ENCODE measurements around the gene ZNF608.

ZNF608 gene

DNA sequence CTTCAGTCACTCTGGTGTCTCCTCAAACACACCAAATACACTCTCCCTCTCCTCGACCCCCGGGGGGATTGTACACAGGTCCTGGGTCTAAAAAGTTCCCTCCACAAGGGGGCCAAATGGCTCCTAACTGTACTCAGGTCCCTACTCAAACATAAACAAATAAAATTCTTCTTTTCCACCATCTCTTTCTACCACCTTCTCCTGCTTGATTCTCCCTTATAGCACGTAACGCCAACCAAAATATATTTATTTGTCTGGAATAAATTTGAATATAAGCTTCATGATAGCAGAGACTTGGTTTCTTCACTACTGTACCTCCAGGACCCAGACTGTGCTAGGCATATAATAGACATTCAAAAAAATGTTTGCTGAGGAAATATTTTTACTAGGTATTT lies 21.4 kb downstream of the ZNF608 start:
- intact Hi-C loops (cut with DNase I; ENCODE audit: low total_unique reads): no loop called here
- TF ChIP-seq, protein P1, sequence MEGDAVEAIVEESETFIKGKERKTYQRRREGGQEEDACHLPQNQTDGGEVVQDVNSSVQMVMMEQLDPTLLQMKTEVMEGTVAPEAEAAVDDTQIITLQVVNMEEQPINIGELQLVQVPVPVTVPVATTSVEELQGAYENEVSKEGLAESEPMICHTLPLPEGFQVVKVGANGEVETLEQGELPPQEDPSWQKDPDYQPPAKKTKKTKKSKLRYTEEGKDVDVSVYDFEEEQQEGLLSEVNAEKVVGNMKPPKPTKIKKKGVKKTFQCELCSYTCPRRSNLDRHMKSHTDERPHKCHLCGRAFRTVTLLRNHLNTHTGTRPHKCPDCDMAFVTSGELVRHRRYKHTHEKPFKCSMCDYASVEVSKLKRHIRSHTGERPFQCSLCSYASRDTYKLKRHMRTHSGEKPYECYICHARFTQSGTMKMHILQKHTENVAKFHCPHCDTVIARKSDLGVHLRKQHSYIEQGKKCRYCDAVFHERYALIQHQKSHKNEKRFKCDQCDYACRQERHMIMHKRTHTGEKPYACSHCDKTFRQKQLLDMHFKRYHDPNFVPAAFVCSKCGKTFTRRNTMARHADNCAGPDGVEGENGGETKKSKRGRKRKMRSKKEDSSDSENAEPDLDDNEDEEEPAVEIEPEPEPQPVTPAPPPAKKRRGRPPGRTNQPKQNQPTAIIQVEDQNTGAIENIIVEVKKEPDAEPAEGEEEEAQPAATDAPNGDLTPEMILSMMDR (IDR thresholded peaks at IDR 0.05): no peak
- Histone ChIP-seq H3K27me3 (no peaks in the 10 kb centered on the region), H3K4me1 (peaks cover 0 to 5% (median 0%) of the 10 kb centered on the region in 4 donors), H3K9me3 (no peaks in the 10 kb centered on the region), H3K27ac (no peak overlapping the region), H3K4me3 (no peak overlapping the region), H3K36me3 (no peaks in the 10 kb centered on the region)
- DNase-seq: no peak

DNA sequence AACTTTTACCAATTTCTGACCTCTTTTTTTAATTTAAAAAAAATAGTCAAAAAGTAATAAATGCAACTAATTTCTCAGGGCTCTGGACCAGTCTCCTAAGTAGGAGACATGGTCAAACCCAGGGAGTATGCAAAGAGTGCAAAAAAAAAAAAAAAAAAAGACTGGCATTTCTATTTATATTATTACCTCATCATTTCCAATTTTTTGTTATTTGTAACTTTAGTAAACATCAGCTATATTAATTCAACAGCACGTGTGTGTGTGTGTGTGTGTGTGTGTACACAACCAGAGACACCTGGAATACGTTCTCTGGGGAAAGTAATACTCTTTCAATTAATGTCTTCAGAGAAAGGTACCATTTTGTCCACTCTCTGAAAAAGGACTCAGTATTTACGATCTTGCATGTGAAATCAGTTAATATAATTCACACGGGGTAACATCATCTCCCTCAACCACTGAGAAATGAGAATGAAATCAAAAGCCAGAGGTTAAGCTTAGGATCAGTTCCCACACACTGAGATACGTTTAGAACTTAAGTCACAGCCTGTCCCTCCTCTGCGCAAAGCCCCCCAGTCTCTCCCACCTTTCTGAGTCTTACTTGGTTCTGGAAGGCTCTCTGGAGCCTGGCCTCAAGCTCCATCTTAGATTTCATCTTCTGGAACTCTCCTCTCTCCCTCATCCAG lies 21.9 kb downstream of the ZNF608 start:
- TF ChIP-seq, protein P1 (IDR thresholded peaks at IDR 0.05): no peak
- Histone ChIP-seq H3K27me3 (no peaks in the 10 kb centered on the region), H3K4me1 (peaks cover 0 to 5% (median 0%) of the 10 kb centered on the region in 4 donors), H3K9me3 (no peaks in the 10 kb centered on the region), H3K4me3 (no peak overlapping the region), H3K27ac (no peak overlapping the region), H3K36me3 (no peaks in the 10 kb centered on the region)
- intact Hi-C loops (cut with DNase I; ENCODE audit: low total_unique reads): no loop called here
- no peak for DNase-seq

DNA sequence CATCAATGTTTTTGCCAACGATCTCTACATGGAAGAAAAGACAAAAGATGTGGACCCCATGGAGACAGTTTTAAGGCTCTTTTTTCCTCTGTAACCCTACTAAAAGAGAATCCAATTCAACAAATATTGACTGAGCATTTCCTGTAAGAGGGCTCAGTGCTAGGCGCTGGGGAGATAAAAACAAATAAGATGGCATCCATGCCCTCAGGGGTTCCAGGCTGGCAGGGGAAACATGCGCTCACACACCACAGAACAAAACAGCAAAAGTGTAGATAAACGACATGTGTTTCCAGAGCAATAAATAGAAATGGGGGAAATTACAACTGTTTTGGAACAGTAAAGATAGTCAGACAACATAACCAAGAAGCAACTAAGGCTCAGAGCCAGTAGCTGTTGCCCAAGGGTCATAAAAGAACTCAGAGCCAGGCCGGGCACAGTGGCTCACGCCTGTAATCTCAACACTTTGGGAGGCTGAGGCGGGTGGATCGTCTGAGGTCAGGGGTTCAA lies 25.2 kb downstream of the ZNF608 start:
- Histone ChIP-seq H3K9me3 (no peaks in the 10 kb centered on the region), H3K4me3 (no peak overlapping the region), H3K4me1 (peaks cover 0 to 10% (median 2%) of the 10 kb centered on the region in 4 donors), H3K27ac (no peak overlapping the region), H3K27me3 (no peaks in the 10 kb centered on the region), H3K36me3 (no peaks in the 10 kb centered on the region)
- no peak for DNase-seq
- intact Hi-C loops (cut with DNase I; ENCODE audit: low total_unique reads): no loop called here
- TF ChIP-seq, protein P1 (IDR thresholded peaks at IDR 0.05): no peak

DNA sequence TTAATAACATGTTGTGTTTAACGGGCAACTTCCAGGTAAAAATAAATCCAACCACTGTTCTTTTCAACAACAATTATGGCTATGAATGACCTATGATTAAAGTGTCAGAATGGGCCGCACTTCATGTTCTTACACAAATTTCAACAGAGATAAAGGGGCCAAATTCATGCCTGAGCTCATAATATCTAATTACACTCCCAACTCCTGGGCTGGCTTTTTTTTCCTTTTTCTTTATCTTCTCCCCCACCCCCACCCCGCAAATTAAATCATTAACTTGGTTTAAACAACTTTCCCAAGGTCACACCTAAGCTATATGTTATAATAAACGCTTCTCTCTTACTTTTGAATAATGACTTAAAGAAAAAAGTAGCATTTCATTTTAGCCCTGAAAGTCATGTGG lies 25.8 kb downstream of the ZNF608 start:
- Histone ChIP-seq H3K27me3 (no peaks in the 10 kb centered on the region), H3K4me3 (no peak overlapping the region), H3K36me3 (no peaks in the 10 kb centered on the region), H3K4me1 (peaks cover 0 to 10% (median 2%) of the 10 kb centered on the region in 4 donors), H3K27ac (no peak overlapping the region), H3K9me3 (no peaks in the 10 kb centered on the region)
- TF ChIP-seq, protein P1 (IDR thresholded peaks at IDR 0.05): no peak
- intact Hi-C loops (cut with DNase I; ENCODE audit: low total_unique reads): no loop called here
- no peak for DNase-seq

DNA sequence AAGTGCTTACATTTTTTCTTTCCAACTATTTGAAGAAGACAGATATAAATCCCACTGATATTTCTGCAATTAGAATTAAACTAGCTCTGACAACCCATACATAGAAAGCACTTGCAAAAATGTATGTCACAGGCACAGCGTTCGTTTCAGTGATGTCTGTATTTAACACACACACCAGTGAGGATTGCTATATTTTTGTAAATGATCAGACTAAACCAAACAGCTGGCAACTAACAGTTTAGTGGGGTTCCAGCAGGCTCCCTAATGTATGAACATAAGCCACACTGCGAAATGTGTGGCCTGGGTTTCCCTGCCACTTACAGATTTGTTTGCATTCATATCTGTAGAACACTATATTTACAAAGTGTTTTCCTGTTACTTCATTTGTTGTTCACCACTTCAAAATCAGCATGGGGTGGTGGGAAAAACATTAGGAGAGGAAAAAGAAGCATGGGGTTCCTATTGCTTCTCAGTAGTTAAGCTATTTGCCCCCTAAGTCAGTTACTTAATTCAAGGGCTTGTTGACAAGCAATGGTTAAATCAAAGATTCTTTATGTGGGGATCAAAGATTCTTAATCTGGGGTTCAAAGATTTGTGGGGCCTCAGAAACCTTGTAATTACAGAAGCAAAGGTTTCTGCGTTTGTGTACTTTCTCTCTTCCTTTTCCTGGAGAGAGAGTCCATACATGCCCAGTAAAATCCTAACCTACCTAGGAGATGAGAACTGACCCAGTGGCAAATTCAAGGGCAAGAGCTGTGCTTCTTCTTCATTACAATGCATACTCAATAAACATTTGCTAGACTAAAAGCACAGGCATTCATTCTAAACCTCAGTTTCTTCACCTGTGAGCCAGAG lies 27.1 kb downstream of the ZNF608 start:
- Histone ChIP-seq H3K27me3 (no peaks in the 10 kb centered on the region), H3K4me3 (no peak overlapping the region), H3K27ac (no peak overlapping the region), H3K4me1 (peaks cover 0 to 10% (median 2%) of the 10 kb centered on the region in 4 donors), H3K9me3 (no peaks in the 10 kb centered on the region), H3K36me3 (no peaks in the 10 kb centered on the region)
- no peak for DNase-seq
- intact Hi-C loops (cut with DNase I; ENCODE audit: low total_unique reads): no loop called here
- TF ChIP-seq, protein P1 (IDR thresholded peaks at IDR 0.05): no peak
